OCI-LY3 (cell line): ENCODE data around the gene SVIL.
"Not testable (repeated sequence)": the region's sequence is repeated elsewhere in the genome, so short reads cannot be mapped to it uniquely, and the experiment has no call there.

Experiments
- H2AFZ ChIP-seq: fragments of 200-600, 300-600 bp; shearing (Covaris generic); 2 replicates; pipeline ENCODE4 v1.6.0; 2014; ENCODE audit warnings: antibody characterized with exemption, low read depth, low read length
- H3K27ac ChIP-seq: fragments of 200-600, 300-600 bp; sonication (generic); 2 replicates; pipeline ENCODE4 v1.5.1; 2014; ENCODE audit warnings: mild to moderate bottlenecking, low read length, moderate library complexity, mixed read lengths
- H3K27me3 ChIP-seq: fragments of 200-600, 300-600 bp; sonication (generic); 2 replicates; pipeline ENCODE4 v1.6.1; 2014; ENCODE audit warnings: low read depth, low read length, mixed read lengths
- H3K36me3 ChIP-seq: fragments of 200-600, 300-600 bp; sonication (generic); replicated peaks from 2 replicates; pipeline ENCODE3; 2014; ENCODE audit warnings: low read depth, low read length, mixed read lengths
- H3K4me1 ChIP-seq: fragments of 300-600, 200-600 bp; sonication (generic); 2 replicates; pipeline ENCODE4 v1.6.1; 2014; ENCODE audit warnings: low read length, mixed read lengths
- H3K4me2 ChIP-seq: fragments of 200-600, 300-600 bp; sonication (generic); 2 replicates; pipeline ENCODE4 v1.6.1; 2014; ENCODE audit warnings: low read length, mixed read lengths
- H3K4me3 ChIP-seq: fragments of 300-600, 200-600 bp; sonication (generic); 2 replicates; pipeline ENCODE4 v1.5.1; 2014; ENCODE audit warnings: antibody characterized with exemption, mild to moderate bottlenecking, low read length, moderate library complexity
- H3K79me2 ChIP-seq: fragments of 300-600, 200-600 bp; shearing (Covaris generic); 2 replicates; pipeline ENCODE4 v1.6.1; 2014; ENCODE audit warnings: mild to moderate bottlenecking, low read length, mixed read lengths
- H3K9ac ChIP-seq: fragments of 300-600, 200-600 bp; shearing (Covaris generic); 2 replicates; pipeline ENCODE4 v1.6.0; 2014; ENCODE audit warnings: mild to moderate bottlenecking, low read length, moderate library complexity
- H3K9me3 ChIP-seq: fragments of 200-600, 300-600 bp; shearing (Covaris generic); 2 replicates; pipeline ENCODE4 v1.6.1; 2014; ENCODE audit warnings: low read length, mixed read lengths; ENCODE audit not compliant: insufficient read depth
- H4K20me1 ChIP-seq: fragments of 200-600, 300-600 bp; sonication (generic); 2 replicates; pipeline ENCODE4 v1.6.1; 2016; ENCODE audit warnings: low read length, mixed read lengths; ENCODE audit not compliant: insufficient read depth
- CTCF ChIP-seq: fragments of 200-600, 300-600 bp; sonication (generic); IDR thresholded peaks from 2 replicates; pipeline ENCODE4 v1.5.1; 2014; ENCODE audit warnings: antibody characterized with exemption, low read length, low read depth
- EZH2phosphoT487 ChIP-seq: fragments of 200-600 bp; shearing (Covaris generic); IDR thresholded peaks from 2 replicates; pipeline ENCODE4 v1.6.1; 2018; ENCODE audit warnings: antibody characterized with exemption, mixed run types, low read depth

SVIL gene

GRCh38 chr10:29610876-29611647 lies 23.7 kb downstream of the SVIL start:
- no peaks in the 10 kb centered on the region for H3K36me3 ChIP-seq
- no peak overlapping the region for H3K27ac ChIP-seq
- H3K79me2 ChIP-seq = no peaks in the 10 kb centered on the region
- H3K4me3 ChIP-seq = no peak overlapping the region
- H3K4me1 ChIP-seq = no peaks in the 10 kb centered on the region
- H3K27me3 ChIP-seq = no peaks in the 10 kb centered on the region
- H3K9ac ChIP-seq = no peak overlapping the region
- H3K9me3 ChIP-seq = no peaks in the 10 kb centered on the region
- TF ChIP-seq CTCF = no peak
- TF ChIP-seq EZH2phosphoT487 = no peak
- no peak overlapping the region for H3K4me2 ChIP-seq
- no peaks in the 10 kb centered on the region for H4K20me1 ChIP-seq
- H2AFZ ChIP-seq = no peak overlapping the region

- not testable (repeated sequence) for H3K4me3 ChIP-seq, H2AFZ ChIP-seq, H3K27me3 ChIP-seq, H3K9me3 ChIP-seq, H3K4me2 ChIP-seq, H3K79me2 ChIP-seq, H3K9ac ChIP-seq, H3K36me3 ChIP-seq, H3K27ac ChIP-seq, H3K4me1 ChIP-seq, H4K20me1 ChIP-seq
Observed at GRCh38 chr10:29610331-29610730, 24.4 kb downstream of the SVIL start.

GRCh38 chr10:29609696-29610095 lies 25.1 kb downstream of the SVIL start:
- Histone ChIP-seq H3K4me1 (no peaks in the 10 kb centered on the region), H2AFZ (no peak overlapping the region), H4K20me1 (no peaks in the 10 kb centered on the region), H3K4me3 (no peak overlapping the region), H3K36me3 (no peaks in the 10 kb centered on the region), H3K27ac (no peak overlapping the region), H3K9me3 (no peaks in the 10 kb centered on the region), H3K27me3 (no peaks in the 10 kb centered on the region), H3K4me2 (no peak overlapping the region), H3K79me2 (no peaks in the 10 kb centered on the region), H3K9ac (no peak overlapping the region)
- TF ChIP-seq CTCF (no peak), EZH2phosphoT487 (no peak)

- TF ChIP-seq EZH2phosphoT487 = no peak
- Histone ChIP-seq H4K20me1 (no peaks in the 10 kb centered on the region), H2AFZ (no peak overlapping the region), H3K4me2 (no peak overlapping the region), H3K4me1 (peaks cover 1% of the 10 kb centered on the region; the same call in 1 of the 2 replicates), H3K27ac (no peak overlapping the region), H3K9ac (no peak overlapping the region), H3K36me3 (no peaks in the 10 kb centered on the region), H3K4me3 (no peak overlapping the region), H3K27me3 (no peaks in the 10 kb centered on the region), H3K79me2 (no peaks in the 10 kb centered on the region), H3K9me3 (no peaks in the 10 kb centered on the region)
Observed at GRCh38 chr10:29608476-29609301, 26.1 kb downstream of the SVIL start.

GRCh38 chr10:29608062-29608461 lies 26.7 kb downstream of the SVIL start:
- Histone ChIP-seq H3K36me3 (no peaks in the 10 kb centered on the region), H3K4me3 (no peak overlapping the region), H3K4me2 (no peak overlapping the region), H3K9me3 (no peaks in the 10 kb centered on the region), H4K20me1 (no peaks in the 10 kb centered on the region), H3K27me3 (no peaks in the 10 kb centered on the region), H3K27ac (no peak overlapping the region), H3K9ac (no peak overlapping the region), H2AFZ (no peak overlapping the region), H3K79me2 (no peaks in the 10 kb centered on the region), H3K4me1 (peaks cover 8% of the 10 kb centered on the region)
- TF ChIP-seq EZH2phosphoT487 (no peak), CTCF (no peak)
